ENCODE data around the gene KRTAP4-16. TPM values are rescaled to one million over a fixed set of nuclear protein-coding genes. Genes with fewer than 3 reads are reported as not detected.

Gene KRTAP4-16
- total RNA-seq (2021; fragmentation: NEBNext Ultra II Directional; extraction: Animal tissue kit (Norgen Biotek cat#: 25700)) (not detected in 2 replicates), polyA plus RNA-seq (2011; rRNA removed) (not detected in 2 replicates), polyA minus RNA-seq (2011; rRNA and poly(A)+ RNA removed) (not detected in 2 replicates)
- not detected for polyA plus RNA-seq (2011; cell fraction: cytosol; rRNA removed)
- polyA plus RNA-seq (2011; cell fraction: nucleus; rRNA removed), result not detected
- polyA plus RNA-seq (2012, experiment 1 of 2), result not detected in 4 replicates
- not detected for polyA plus RNA-seq (2012, experiment 2 of 2)
- polyA plus RNA-seq (2013, experiment 1 of 2), result not detected
- polyA plus RNA-seq (2013, experiment 2 of 2), result not detected
- polyA minus RNA-seq (2011; cell fraction: cytosol; rRNA and poly(A)+ RNA removed), result not detected
- polyA minus RNA-seq (2011; cell fraction: nucleus; rRNA and poly(A)+ RNA removed), result not detected
- long read RNA-seq, experiment 1, result 0 reads
- long read RNA-seq, experiment 2, result 0 reads

DNA sequence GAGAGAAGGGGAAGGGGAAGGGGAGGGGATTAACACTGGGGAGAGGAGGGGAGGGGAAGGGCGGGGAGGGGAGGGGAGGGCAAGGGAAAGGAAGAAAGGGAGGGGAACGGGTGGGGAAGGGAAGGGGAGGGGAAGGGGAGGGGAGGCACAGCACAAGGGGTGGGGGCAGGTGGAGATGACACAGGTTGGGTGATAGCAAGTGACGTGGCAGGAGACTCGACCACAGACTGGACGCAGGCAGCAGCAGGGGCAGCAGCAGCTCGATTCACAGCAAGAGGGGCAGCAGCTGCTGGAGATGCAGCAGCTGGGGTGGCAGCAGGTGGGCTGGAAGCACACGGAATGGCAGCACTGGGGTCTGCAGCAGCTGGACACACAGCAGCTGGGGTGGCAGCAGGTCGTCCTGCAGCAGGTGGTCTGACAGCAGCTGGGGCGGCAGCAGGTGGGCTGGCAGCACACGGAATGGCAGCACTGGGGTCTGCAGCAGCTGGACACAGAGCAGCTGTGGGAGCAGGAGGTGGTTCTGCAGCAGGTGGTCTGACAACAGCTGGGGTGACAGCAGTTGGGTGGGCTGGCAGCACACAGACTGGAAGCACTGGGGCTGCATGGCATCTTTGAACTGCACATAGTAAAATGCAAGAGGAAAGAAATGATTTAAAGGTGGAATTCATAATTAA, at the start of gene KRTAP4-16:
TSS of gene KRTAP4-16 (minus strand) at position 624 of the 674 bp plus-strand sequence. CDS start at position 624, 0 bp downstream.
- no peak within 1 kb of the TSS for H3K56ac ChIP-seq (replicated peaks; ENCODE audit: insufficient read length, low read depth, low read length)
- no peak within 1 kb of the TSS for H2BK20ac ChIP-seq (ENCODE audit: low read length)
- H2BK5ac ChIP-seq (ENCODE audit: low read depth, low read length), result no peak within 1 kb of the TSS
- POLR2A ChIA-PET (ENCODE audit: partially characterized antibody), result no interaction called here
- no peak within 1 kb of the TSS for H2AK5ac ChIP-seq (ENCODE audit: low read depth, low read length)
- peaks cover 0 to 4% (median under 1%) of the 10 kb centered on the region in 4 experiments; a peak in 3 of 7 replicates for H3K4me1 ChIP-seq (replicated peaks in 1 of 4; ENCODE audit: control insufficient read depth in 3 of 4, insufficient read depth in 4 of 4, low read length in 3 of 4)
- no peak within 1 kb of the TSS for H3K4ac ChIP-seq (replicated peaks; ENCODE audit: insufficient read length, low read depth, low read length)
- H3K4me2 ChIP-seq (ENCODE audit: insufficient read depth in 1 of 2, low read depth in 2 of 2, low read length in 2 of 2), result no peak within 1 kb of the TSS; a peak in 1 of 4 replicates
- H3K18ac ChIP-seq (ENCODE audit: extremely low read depth, low read length), result no peak within 1 kb of the TSS
- no peak within 1 kb of the TSS for H2AFZ ChIP-seq (ENCODE audit: low read length)
- no peak within 1 kb of the TSS for H3K14ac ChIP-seq (ENCODE audit: insufficient read length)
- no peak within 1 kb of the TSS for H2BK12ac ChIP-seq (ENCODE audit: low read depth, low read length)
- no peaks in the 10 kb centered on the region for H3K23me2 ChIP-seq (ENCODE audit: low read depth, low read length)
- H4K5ac ChIP-seq (ENCODE audit: insufficient read length, low read depth, low read length), result no peak within 1 kb of the TSS
- H3K27ac ChIP-seq (ENCODE audit: low read depth, low read length), result no peak within 1 kb of the TSS
- H3K36me3 ChIP-seq (ENCODE audit: control insufficient read depth in 2 of 4, insufficient read depth in 4 of 4, low read length in 3 of 4), result no peaks in the 10 kb centered on the region
- H3K79me1 ChIP-seq (ENCODE audit: low read depth, low read length), result no peaks in the 10 kb centered on the region
- H3K9me3 ChIP-seq (ENCODE audit: insufficient read depth in 2 of 2, low read depth in 1 of 2, low read length in 1 of 2), result no peaks in the 10 kb centered on the region
- no peak within 1 kb of the TSS for H4K8ac ChIP-seq (ENCODE audit: extremely low read depth, insufficient read depth, low read length)
- H3K4me3 ChIP-seq (ENCODE audit: extremely low read depth in 1 of 4, insufficient read depth in 2 of 4, low read depth in 3 of 4, low read length in 4 of 4), result no peak within 1 kb of the TSS
- 80% methylated on average over 4 of the region's 10 CpGs; no CpG with 5 or more reads in 1 of the 2 experiments for WGBS, 2 experiments (ENCODE audit: extremely low coverage in 1 of 2, insufficient coverage in 1 of 2, insufficient read length in 1 of 2, insufficient replicate concordance in 2 of 2, low coverage in 1 of 2, low lambda C conversion rate in 2 of 2, missing lambda C conversion rate in 1 of 2)
- no peak within 1 kb of the TSS for H3K9ac ChIP-seq (replicated peaks in 1 of 4; ENCODE audit: extremely low read depth in 1 of 4, low read depth in 3 of 4, low read length in 3 of 4)
- H3K27me3 ChIP-seq (replicated peaks in 1 of 4; ENCODE audit: control insufficient read depth in 3 of 4, extremely low read depth in 1 of 4, insufficient read depth in 3 of 4, low read length in 3 of 4), result no peaks in the 10 kb centered on the region
- H4K20me1 ChIP-seq (replicated peaks in 1 of 2; ENCODE audit: control insufficient read depth in 1 of 2, insufficient read depth in 2 of 2, low read length in 2 of 2), result no peaks in the 10 kb centered on the region
- H3K23ac ChIP-seq (ENCODE audit: insufficient read length), result no peak within 1 kb of the TSS
- no peak within 1 kb of the TSS for H4K91ac ChIP-seq (replicated peaks; ENCODE audit: insufficient read length, low read length)
- no peaks in the 10 kb centered on the region for H3K79me2 ChIP-seq (ENCODE audit: control insufficient read depth in 1 of 2, insufficient read depth in 2 of 2, low read length in 2 of 2)
- no peak within 1 kb of the TSS for H2BK120ac ChIP-seq (replicated peaks; ENCODE audit: low read depth, low read length)
- DNase-seq (ENCODE audit: low read depth in 1 of 2, low spot score in 2 of 2), result no peak
- H2BK15ac ChIP-seq (ENCODE audit: low read length), result no peak within 1 kb of the TSS
- CTCF ChIA-PET (ENCODE audit: partially characterized antibody), result no interaction called here
- no peak for FAIRE-seq
- TF ChIP-seq NANOG (IDR thresholded peaks at IDR 0.05; ENCODE audit: insufficient read depth, low read depth, low read length, poor library complexity, severe bottlenecking) (no peak), KDM4A (IDR thresholded peaks at IDR 0.05; ENCODE audit: low read depth, low read length, severe bottlenecking) (no peak), BCL11A (IDR thresholded peaks at IDR 0.05; ENCODE audit: low read depth in 2 of 2, low read length in 2 of 2) (no peak)
